ENCODE measurements around the gene IL19.

Gene IL19

DNA sequence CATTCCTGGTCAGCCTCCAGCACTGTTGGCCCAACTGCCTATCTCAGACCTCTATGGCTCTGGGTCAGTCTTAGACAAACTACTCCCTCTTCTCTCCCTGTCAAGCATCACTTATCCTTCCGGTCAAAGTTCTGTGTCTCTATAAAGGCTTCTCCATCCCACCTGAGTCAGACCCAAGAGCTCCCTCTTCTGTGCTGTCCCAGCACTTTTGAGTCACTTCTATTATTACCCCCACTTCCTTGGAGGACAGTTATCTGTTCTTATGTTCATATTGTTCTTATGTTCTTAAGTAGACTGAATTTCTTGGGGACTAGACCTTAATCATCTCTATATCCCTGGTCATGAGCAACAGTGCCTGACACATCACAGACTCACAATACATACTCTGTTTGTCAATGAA is 30.9 kb downstream of the IL19 start:
- no peak for DNase-seq

DNA sequence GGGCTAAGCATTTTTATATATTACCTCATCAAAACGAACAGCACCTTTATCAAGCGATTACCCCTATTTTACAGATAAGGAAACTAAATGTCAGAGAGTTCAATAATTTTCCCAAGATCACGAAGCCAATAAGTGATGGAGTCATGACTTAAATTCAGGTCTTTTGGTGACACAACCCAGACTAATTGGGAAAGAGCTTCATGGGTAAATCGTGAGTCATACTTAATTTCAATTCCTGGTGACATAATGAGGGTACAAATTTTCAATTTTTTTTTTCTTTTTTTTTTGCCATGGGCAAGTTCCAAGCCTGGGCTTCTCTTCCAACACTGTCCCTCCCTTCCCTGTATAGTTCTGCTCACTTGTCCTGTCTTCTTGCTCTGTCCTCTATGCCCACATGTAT is 31.8 kb downstream of the IL19 start:
- no peak for DNase-seq

DNA sequence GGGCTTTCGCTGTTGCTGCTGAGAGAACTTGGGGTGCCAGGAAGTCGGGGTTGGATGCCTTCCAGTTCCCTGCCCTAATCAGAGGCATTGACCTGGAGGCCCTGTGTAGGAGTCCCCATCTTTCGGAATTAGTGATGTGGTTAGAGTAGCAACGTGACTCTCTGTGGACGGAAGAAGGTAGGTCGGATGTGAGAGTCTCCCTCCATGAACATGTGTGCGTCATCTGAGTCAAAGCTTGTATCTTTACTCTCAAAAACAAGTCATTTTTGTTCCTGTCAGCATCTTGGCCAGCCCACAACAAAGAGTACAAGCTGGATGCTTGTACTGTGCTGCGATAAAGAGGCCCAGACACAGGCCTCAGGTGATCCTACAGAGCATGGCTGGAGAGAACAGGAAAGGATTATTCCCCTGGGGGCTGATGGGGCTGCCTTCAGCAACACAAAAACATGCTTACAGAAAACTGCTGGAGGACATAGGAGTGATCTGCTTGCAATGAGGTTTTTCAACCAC is 32.7 kb downstream of the IL19 start:
- no peak for DNase-seq

DNA sequence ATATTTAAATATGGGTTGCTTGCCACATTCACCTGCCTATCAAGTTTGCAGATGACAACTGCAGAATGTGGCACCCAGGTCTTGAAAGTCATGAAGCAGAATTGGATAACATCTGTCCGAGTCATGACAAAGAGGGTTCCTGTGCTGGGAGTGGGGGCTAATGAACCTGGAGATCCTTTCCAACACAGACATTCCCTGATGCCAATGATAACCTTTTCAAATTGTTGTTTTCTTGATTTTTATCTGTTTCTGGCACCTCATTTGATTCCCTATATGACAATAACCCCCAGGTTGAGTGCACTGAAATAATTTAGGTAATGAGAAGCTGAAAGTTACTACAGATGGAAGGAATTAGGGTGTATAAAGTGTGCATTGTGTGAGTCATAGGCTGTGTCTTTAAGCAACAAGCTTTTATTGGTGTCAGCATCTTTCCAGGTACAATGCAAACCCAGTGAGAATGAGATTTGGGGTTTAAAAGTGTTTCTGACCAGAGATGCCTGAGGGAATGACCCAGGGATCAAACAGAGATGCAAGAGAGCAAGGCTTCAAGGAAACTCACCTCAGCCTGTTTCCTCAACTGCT is 33.7 kb downstream of the IL19 start:
- peak; percentile 17 for DNase-seq

DNA sequence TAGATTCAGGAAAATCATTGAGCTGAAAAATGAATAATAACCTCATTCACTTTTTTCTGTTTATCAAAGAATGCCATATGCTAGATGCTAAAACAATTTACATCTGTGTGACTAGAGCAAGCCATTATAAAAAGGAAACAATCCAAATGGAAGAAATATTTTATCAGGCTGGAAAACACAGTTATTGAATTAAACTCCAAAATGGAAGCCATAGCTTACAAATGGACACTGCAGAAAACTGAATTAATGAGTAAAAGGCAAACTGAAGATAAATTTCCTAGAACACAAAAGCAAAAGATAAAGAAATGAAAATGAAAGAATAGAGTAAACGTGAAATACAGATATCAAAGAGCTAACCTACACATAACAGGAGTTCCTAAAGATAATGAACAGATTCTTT is 34.8 kb downstream of the IL19 start:
- no peak for DNase-seq

DNA sequence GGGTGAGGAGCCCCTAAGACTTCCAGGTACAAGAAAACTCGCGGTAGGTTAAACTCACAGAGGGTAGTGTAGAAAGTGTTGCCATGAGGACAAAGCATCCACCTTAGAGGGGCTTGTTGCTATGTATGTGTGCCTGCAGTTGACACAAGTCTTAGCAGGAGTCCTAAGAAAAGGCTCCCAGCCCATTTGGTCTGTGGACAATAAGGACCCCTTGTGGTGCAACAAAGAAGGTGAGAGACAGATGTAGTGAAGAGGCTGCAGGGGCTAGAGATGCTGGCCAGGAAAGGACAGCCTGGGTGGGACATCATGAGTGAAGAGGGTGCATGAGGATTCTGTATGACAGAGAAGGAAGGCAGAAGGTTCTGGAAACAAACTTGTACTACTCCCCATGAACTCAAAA is 38.0 kb downstream of the IL19 start:
- no peak for DNase-seq

DNA sequence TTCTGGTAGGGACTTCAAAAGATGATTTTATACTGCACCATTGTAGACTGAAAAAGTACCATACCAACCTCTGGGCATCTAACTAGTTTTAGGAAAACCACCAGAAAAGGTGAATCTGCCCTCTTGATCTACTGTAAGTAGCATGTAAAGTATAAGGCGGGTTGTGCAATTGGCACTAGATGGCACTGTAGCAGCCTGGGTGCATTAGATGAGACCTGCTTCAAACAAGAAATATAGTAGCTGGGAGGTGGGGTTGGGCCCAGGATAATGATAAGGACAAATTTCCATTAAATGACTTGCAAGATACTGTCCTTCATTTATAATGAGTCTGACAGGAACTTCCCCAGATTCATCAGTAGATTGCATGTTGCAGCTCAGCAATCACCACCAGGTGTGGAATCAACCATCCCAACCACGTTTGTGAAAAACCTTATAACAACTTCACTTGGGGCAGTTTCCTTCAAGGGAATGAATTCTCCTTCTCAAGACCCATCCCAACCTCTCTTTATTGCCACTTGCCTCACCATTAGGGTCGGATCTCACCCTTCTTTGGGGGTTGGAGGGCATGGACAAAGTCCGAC is 39.0 kb downstream of the IL19 start:
- DNase-seq, result peak; percentile 7

DNA sequence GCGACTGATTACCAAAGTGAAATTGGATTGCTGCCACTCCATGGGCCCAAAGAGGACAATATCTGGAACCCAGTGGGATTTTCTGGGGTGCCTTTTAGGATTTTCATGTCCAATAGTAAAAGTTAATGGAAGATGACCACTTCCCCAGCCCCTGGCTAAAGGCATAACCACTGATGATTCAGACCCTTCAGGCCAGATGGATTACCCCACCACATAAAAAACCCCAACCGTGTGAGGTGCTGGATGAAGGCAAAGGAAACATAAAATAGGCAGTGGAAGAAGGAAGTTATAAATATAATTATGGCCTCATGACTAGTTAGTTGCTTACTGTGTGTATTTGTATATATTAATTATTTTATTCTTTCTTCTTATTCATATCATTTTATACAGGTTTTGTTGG is 41.9 kb downstream of the IL19 start:
- no peak for DNase-seq

DNA sequence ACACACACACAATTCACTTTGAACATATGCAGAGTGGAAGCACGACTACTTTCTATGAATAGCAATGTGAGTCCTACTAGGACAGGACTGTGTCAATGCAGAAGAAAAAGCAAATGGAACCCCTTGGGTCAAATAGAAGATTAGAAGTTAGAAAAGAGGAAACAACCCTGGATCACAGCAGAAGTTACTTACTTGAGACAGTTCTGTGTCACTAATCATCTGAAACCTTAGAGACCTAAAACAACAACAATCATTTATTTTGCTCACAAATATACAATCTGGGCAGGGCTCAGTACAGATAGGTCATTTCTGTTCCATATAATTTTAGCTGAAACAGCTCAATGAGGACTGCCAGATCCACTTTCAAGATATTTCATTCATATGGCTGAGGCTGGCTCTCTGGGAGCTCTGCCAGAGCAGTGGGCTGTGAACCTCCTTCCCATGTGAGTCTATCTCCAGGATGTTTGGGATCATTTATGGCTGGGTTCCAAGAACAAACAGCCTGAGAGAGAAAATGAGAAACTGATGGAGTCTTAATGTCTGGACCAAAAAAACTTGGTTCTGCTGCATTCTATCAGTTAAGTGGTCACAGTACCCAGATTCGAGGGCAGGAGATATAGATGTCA is 44.3 kb downstream of the IL19 start:
- DNase-seq, result peak; percentile 88

DNA sequence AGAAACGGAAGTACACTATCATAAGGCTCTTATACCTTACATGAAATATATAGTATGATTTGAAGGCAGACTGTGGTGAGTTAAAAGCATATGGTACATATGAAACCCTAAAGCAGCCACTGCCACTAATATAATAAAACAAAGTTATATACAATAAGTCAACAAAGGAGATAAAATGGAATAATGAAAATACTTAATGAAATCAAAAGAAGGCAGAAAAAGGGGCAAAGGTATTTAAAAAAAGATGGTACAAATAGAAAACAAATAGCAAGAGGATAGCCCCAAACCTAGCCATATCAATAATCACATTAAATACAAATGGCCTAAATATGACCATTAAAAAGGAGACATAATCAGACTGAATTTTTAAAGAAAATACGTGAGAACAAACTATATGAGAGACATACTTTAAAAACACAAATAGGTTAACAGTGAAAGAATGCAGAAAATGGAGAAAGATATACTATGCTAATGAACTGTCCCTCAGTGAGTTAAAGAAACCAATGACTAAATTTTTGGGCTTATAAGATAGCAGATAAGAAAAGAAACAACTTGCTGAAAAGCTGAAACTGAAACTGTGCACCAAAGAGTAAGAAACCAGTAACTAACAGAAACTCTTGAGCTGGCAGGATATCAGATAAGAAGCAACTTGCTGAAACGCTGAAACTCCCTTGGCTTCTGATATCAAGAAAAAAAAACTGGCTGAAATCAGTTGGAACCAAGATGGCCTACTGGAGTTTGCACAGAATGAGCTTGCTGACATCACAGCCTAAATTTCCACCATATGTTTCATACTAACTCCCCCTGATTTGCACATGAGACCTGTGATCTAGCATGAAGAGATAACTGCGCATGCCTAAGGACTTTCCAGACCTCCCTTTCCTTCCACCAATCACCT is 46.1 kb downstream of the IL19 start:
- DNase-seq, result peak; percentile 8

DNA sequence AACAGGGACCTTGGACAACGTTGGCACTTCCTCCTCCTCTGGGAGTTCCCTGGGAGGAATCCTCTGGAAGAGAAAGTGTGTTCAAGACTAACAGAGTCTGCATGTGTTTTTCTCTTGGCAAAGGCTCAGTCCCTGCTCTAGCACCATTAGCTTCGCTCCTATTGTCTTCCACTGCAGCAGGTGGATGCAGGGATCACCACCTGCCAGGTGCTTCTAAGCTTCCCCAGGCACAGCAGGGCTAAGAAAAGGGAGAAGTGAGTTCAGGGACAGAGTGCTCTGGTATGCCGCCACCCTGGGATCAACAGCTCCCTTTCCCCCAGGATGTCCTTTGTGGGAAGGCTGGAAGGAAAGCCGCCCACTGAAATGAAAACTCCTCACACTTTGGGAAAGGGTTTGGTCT is 50.9 kb downstream of the IL19 start:
- DNase-seq, result peak; percentile 49

DNA sequence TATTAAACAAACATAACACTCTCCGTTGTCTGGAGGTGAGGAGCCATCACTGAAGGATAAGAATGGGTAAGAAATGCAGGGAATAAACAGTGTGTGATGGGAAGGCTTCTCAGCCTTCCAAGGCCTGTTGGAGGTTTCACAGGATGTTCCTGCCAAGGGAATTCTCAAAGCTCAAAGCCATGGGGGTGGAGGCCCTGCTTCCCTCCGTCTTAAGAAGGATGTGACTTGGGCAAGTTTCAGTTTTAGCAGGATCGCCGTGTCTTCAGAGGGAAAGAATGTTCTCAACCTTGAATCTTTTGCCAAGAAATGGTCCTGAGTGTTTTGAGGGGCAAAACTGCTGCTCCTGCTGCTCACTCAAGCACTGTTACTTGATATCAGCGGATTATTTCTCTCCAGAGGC is 53.2 kb downstream of the IL19 start:
- DNase-seq, result no peak

DNA sequence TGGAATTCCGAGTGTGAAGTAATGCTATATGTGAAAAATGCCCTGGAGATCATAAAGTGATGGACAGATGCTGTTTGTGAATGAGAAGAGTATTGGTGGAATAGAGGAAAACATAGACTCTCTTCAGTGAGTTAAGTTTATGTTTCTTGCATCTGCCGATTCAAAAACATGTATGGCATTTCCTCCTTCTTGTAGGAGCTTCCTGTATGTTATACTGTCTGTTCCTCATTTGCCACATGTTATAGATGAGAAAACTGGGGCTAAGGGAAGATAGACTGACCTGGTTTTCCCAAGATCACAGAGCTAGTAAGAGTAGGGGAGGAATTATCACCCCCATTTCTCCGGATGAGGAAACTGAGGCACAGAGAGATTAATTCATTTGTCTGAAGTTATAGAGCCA is 53.8 kb downstream of the IL19 start:
- DNase-seq, result no peak

DNA sequence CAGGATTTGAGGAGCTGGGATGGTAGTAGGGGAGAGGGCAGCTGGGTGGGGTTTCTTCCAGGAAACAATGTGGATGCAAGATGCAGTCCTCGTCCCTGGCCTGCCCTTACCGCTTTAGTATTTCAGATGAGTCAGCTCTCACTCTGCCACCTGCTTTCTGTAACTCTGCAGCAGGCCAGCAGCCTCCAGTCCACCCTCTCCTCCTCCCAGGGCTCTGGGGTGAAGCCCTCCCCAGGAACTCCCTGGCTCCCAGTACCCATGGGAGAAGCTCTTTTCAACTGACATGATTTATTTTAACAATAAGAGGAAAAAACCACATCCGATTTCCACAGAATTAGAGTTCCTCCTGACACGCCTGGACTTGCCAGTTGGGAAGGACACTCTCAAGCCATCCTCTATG is 55.8 kb downstream of the IL19 start:
- peak; percentile 36 for DNase-seq

DNA sequence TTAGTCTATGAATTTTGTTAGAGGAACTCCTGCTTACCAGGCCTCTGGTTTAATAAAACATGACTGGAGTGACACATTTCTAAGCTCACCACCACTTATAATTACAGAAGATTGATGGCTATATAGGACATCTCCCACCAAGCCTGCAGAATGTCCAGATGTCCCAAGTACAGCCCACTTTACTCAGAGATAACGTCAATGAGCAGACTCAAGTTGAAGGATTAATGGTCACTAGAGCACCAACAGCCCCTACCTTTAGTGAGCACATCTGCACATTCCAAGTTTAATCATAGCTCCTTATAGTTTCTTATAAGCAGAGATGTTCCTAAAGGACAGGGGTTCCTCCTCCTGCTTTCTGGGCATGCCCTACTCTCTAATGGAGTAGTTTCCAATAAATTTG is 57.5 kb downstream of the IL19 start:
- no peak for DNase-seq

DNA sequence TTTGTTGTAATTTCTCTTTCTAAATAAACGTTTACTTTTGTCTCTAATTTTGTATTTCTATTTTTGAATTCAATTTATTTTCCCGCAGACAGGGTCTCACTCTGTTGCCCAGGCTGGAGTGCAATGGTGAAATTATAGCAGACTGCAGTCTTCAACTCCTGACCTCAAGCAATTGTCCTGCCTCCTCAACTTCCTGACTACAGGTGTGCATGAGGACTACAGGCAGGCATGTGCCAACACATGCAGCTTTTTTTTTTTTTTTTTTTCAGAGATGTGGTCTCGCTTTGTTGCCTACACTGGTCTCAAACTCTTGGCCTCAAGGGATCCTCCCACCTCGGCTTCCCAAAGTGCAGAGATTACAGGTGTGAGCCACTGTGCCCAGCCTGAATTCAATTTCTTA is 58.2 kb downstream of the IL19 start:
- DNase-seq, result no peak

DNA sequence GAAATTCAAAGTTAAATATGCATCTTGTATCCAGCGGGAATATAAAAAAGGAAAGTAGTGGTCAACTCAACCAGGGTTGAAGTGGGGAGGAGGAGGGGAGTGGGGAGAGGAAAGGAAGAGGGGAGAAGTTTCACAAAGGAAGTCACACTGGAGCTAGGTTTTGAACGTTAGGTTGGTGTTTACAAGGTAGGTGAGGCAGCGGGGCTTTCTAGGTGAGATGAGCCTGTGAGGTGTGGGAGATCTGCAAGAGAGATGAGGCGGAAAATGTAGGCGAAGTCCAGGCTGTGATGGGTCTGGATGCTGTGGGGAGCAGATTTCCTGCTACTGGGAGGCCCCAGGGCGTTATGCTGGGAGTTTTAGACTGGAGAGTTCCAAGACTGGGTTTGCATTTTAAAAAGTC is 58.7 kb downstream of the IL19 start:
- DNase-seq, result no peak

DNA sequence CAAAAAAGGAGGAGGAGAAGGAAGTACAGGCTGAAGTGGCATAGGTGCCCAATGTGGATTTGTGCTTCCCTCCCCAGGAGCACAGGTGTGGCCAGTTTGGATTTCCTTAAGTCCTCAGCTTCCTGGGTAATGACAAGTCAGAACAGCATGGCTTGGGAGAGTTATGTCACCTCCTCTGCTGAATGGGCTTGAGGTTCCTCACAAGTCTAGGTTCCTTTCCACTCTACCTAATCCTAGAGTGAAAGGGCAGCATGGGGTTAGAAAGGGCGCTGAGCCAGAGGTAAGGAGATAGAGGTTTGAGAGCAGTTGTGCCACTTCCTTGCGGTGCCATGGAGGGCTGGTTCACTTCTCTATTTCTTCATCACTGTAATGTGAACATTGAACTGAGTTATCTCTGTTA is 59.3 kb downstream of the IL19 start:
- no peak for DNase-seq

DNA sequence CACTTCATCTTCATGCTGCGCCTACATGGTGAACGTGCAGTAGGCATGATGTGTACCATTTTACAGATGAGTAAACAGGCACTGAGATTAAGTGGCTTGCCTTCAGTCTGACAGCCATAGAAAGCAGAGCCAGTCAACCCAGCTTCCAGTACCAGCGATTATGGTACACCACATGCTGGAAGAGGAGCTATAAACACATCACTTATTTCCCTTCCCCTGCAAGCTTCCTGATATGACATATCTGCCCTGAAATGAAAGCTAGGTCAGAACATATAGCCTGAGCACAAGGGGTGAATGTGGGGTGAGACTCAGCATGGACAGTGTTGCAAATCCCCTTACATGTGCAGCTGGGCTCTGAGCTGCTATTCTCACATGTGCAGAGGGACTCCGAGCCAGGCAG is 61.1 kb downstream of the IL19 start:
- DNase-seq, result no peak

DNA sequence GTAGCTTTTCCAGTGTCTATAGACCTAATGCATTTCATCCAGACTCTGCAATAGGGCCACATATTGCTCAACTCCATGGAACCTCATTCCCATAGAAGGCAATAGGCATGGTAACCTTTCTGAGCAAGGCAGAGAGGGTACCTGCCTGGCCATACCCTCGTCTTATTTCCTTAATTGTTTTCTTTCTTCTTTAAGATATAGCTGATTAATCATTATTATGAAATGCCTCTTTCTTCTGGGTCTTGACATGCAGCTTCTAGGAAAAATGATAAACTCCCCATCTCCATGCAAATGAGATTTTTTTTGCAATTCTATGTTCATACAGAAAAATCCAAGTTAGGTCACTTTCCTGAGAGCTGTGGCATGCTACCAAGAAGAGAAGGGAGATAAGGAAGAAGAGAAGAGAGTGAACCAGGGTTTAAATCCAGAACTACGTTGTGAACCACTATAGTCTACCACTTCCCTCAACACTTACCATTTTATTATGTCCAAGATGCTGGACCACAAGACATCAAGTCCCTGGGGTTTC is 61.8 kb downstream of the IL19 start:
- DNase-seq, result no peak

DNA sequence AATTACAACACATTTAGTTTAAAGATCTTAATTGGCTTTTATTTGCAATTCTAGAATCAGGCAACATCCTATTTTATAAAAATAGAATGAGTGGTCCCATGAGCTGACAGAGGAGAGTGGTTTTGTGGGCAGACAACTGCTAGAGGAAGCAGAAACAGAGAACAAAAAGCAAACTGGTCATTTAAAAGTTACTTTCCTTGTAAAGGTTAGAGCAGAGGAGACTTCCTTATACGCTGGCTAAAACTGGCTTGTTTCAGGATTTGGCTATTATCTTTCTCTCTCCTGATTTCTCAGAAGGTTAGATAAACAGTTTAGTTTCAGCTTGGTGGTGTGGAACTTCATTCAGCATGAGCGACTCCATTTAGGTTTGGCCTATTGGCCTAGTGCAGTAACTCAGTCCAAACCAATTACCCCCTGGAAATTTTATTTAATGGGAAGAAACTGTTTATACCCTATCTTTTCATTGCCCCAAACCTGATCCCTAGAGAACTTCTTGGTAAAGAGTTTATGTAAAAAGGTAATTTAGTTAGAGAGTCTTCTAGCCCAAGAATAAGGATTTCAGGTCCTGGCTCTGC is 62.6 kb downstream of the IL19 start:
- no peak for DNase-seq

DNA sequence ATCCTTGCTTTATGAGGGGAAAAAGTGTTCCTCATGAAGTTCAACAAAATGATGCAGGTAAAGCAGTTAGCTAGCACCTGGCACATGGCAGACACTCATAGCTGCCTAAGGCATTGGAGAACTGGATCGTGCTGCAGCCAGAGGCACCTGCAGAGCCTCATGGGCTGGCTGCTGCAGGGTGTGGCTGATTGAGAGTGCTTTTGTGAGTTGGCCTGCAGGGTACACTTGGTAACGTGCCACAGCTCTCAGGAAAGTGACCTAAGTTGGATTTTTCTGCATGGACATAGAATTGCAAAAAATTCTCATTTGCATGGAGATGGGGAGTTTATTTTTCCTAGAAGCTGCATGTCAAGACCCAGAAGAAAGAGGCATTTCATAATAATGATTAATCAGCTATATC is 63.2 kb downstream of the IL19 start:
- no peak for DNase-seq

DNA sequence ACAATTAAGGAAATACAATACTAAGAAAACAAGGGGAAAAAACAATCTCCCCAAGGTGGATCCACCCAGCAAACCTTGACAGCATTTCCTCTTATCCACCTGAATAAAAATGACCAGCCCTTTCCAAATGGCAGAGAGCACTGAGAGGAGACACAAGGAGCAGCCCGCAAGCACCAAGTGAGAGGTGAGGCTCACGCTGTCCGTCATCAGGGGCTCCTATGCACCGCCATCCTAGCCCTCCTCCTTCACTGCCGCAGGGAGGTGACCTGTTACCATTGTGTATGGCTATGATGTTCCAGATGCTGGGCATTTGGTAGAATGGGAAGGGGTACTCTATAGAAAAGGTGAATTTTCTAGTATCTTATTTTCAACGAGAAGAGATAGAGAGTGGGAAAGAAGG is 63.6 kb downstream of the IL19 start:
- no peak for DNase-seq
